H1 (cell line): ENCODE results near the gene PLVAP. TPM values are rescaled to one million over a fixed set of nuclear protein-coding genes. Genes with fewer than 3 reads are reported as not detected.

ENCODE experiments used
- CTCF ChIA-PET: fragments of 300-600 bp; sonication (Branson Sonifier 250); formaldehyde crosslinking; loops from one replicate; lab custom pipeline; 2021; ENCODE audit not compliant: partially characterized antibody; lab: Charles Lee
- POLR2A ChIA-PET: fragments of 300-600 bp; sonication (Branson Sonifier 250); formaldehyde crosslinking; loops from one replicate; lab custom pipeline; 2021; ENCODE audit warnings: inconsistent platforms; ENCODE audit not compliant: partially characterized antibody; lab: Charles Lee
- DNase-seq, 2 experiments: peaks; one replicate each; pipeline versions ENCODE4 v3.0.0 to v3.0.0-alpha.2; 2010 to 2022; ENCODE audit warnings: low spot score in 2 of 2, low read depth in 1 of 2, mixed read lengths in 1 of 2
- FAIRE-seq: peaks from 2 replicates; lab custom pipeline; 2011; peaks lifted over from hg19 to GRCh38; lab: Jason Lieb, UNC
- H2AFZ ChIP-seq: 2 replicates; pipeline ENCODE4 v1.8.1; 2012; ENCODE audit warnings: low read length, inconsistent platforms
- H2AK5ac ChIP-seq: 2 replicates; pipeline ENCODE4 v1.6.1; 2013; ENCODE audit warnings: low read depth, low read length
- H2BK120ac ChIP-seq: replicated peaks from 2 replicates; pipeline ENCODE3; 2013; ENCODE audit warnings: low read depth, low read length, inconsistent platforms
- H2BK12ac ChIP-seq: 2 replicates; pipeline ENCODE4 v1.6.1; 2013; ENCODE audit warnings: low read depth, low read length
- H2BK15ac ChIP-seq: 2 replicates; pipeline ENCODE4 v1.6.1; 2013; ENCODE audit warnings: low read length
- H2BK20ac ChIP-seq: 2 replicates; pipeline ENCODE4 v1.6.1; 2013; ENCODE audit warnings: low read length
- H2BK5ac ChIP-seq: 2 replicates; pipeline ENCODE4 v1.6.1; 2013; ENCODE audit warnings: low read depth, low read length
- H3K14ac ChIP-seq: 2 replicates; pipeline ENCODE4 v1.6.1; 2013; ENCODE audit warnings: inconsistent platforms; ENCODE audit not compliant: insufficient read length
- H3K18ac ChIP-seq: 2 replicates; pipeline ENCODE4 v1.6.1; 2013; ENCODE audit warnings: low read length; ENCODE audit errors: extremely low read depth
- H3K23ac ChIP-seq: 2 replicates; pipeline ENCODE4 v1.6.1; 2013; ENCODE audit warnings: inconsistent platforms; ENCODE audit not compliant: insufficient read length
- H3K23me2 ChIP-seq: 2 replicates; pipeline ENCODE4 v1.6.1; 2013; ENCODE audit warnings: low read depth, low read length
- H3K27ac ChIP-seq: 2 replicates; pipeline ENCODE4 v1.6.1; 2011; ENCODE audit warnings: low read depth, low read length, inconsistent platforms
- H3K27me3 ChIP-seq, 4 experiments: replicated peaks in 1 of 4; 1 replicate in 1 of 4; 2 replicates in 3 of 4; pipeline versions ENCODE4 v1.6.1 to v1.8.1; 2011 to 2013; ENCODE audit warnings: low read length in 3 of 4, mild to moderate bottlenecking in 3 of 4, inconsistent platforms in 2 of 4, mixed read lengths in 2 of 4, moderate library complexity in 1 of 4; ENCODE audit not compliant: control insufficient read depth in 3 of 4, insufficient read depth in 3 of 4; ENCODE audit errors: extremely low read depth in 1 of 4
- H3K36me3 ChIP-seq, 4 experiments: 2 replicates each; pipeline versions ENCODE4 v1.6.1 to v1.8.1; 2011 to 2013; ENCODE audit warnings: mild to moderate bottlenecking in 4 of 4, low read length in 3 of 4, moderate library complexity in 2 of 4, control low read depth in 1 of 4, inconsistent platforms in 1 of 4; ENCODE audit not compliant: insufficient read depth in 4 of 4, control insufficient read depth in 2 of 4
- H3K4ac ChIP-seq: replicated peaks from 2 replicates; pipeline ENCODE3; 2013; ENCODE audit warnings: low read length, low read depth, mixed read lengths, inconsistent platforms; ENCODE audit not compliant: insufficient read length
- H3K4me1 ChIP-seq, 4 experiments: replicated peaks in 1 of 4; 1 replicate in 1 of 4; 2 replicates in 3 of 4; pipeline versions ENCODE4 v1.6.1 to v1.8.1; 2011 to 2013; ENCODE audit warnings: low read length in 3 of 4, inconsistent platforms in 2 of 4, mixed read lengths in 1 of 4; ENCODE audit not compliant: insufficient read depth in 4 of 4, control insufficient read depth in 3 of 4
- H3K4me2 ChIP-seq, 2 experiments: 2 replicates each; pipeline versions ENCODE4 v1.6.1 to v1.8.1; 2011 to 2013; ENCODE audit warnings: low read depth in 2 of 2, low read length in 2 of 2, control low read depth in 1 of 2, inconsistent platforms in 1 of 2, mild to moderate bottlenecking in 1 of 2; ENCODE audit not compliant: insufficient read depth in 1 of 2
- H3K4me3 ChIP-seq, 4 experiments: fragments of 200-600, 300-600 bp in 1 of 4; sonication (generic), shearing (Covaris generic), sonication (Bioruptor Twin) in 1 of 4; 2 replicates each; pipeline versions ENCODE4 v1.5.1 to v1.8.1; 2011 to 2016; ENCODE audit warnings: low read length in 4 of 4, low read depth in 3 of 4, control low read depth in 2 of 4, inconsistent platforms in 2 of 4, mild to moderate bottlenecking in 2 of 4, mixed read lengths in 1 of 4, moderate library complexity in 1 of 4; ENCODE audit not compliant: insufficient read depth in 2 of 4; ENCODE audit errors: extremely low read depth in 1 of 4
- H3K56ac ChIP-seq: replicated peaks from 2 replicates; pipeline ENCODE3; 2013; ENCODE audit warnings: low read depth, mild to moderate bottlenecking, mixed read lengths, low read length, inconsistent platforms; ENCODE audit not compliant: insufficient read length
- H3K79me1 ChIP-seq: 2 replicates; pipeline ENCODE4 v1.6.1; 2013; ENCODE audit warnings: low read depth, low read length, control low read depth
- H3K79me2 ChIP-seq, 2 experiments: 2 replicates each; pipeline versions ENCODE4 v1.6.1 to v1.8.1; 2012 to 2013; ENCODE audit warnings: low read length in 2 of 2, mild to moderate bottlenecking in 2 of 2, inconsistent platforms in 1 of 2; ENCODE audit not compliant: insufficient read depth in 2 of 2, control insufficient read depth in 1 of 2
- H3K9ac ChIP-seq, 4 experiments: replicated peaks in 1 of 4; 1 replicate in 1 of 4; 2 replicates in 3 of 4; pipeline versions ENCODE4 v1.6.1 to v1.8.1; 2011 to 2013; ENCODE audit warnings: low read depth in 3 of 4, low read length in 3 of 4, control low read depth in 2 of 4, mild to moderate bottlenecking in 2 of 4, moderate library complexity in 2 of 4, inconsistent platforms in 1 of 4; ENCODE audit errors: extremely low read depth in 1 of 4
- H3K9me3 ChIP-seq, 2 experiments: 2 replicates each; pipeline versions ENCODE4 v1.6.1 to v1.8.1; 2012 to 2013; ENCODE audit warnings: mild to moderate bottlenecking in 2 of 2, moderate library complexity in 2 of 2, control low read depth in 1 of 2, inconsistent platforms in 1 of 2, low read depth in 1 of 2, low read length in 1 of 2, mixed read lengths in 1 of 2; ENCODE audit not compliant: insufficient read depth in 2 of 2
- H4K20me1 ChIP-seq, 2 experiments: replicated peaks in 1 of 2; 2 replicates each; pipeline versions ENCODE3 to v1.8.1; 2011 to 2013; ENCODE audit warnings: inconsistent platforms in 2 of 2, low read length in 2 of 2, mild to moderate bottlenecking in 1 of 2; ENCODE audit not compliant: insufficient read depth in 2 of 2, control insufficient read depth in 1 of 2
- H4K5ac ChIP-seq: 2 replicates; pipeline ENCODE4 v1.6.1; 2013; ENCODE audit warnings: low read length, low read depth, mixed read lengths, inconsistent platforms; ENCODE audit not compliant: insufficient read length
- H4K8ac ChIP-seq: 2 replicates; pipeline ENCODE4 v1.8.0; 2013; ENCODE audit warnings: mild to moderate bottlenecking, moderate library complexity, low read length, inconsistent platforms; ENCODE audit not compliant: insufficient read depth; ENCODE audit errors: extremely low read depth
- H4K91ac ChIP-seq: replicated peaks from 2 replicates; pipeline ENCODE3; 2013; ENCODE audit warnings: low read length, mixed read lengths, inconsistent platforms; ENCODE audit not compliant: insufficient read length
- CBX8 ChIP-seq: fragments of 300-800, 300-1000 bp; sonication (generic); IDR thresholded peaks from 2 replicates; pipeline ENCODE4 v1.7.1; 2016; ENCODE audit warnings: low read depth, low read length, borderline replicate concordance
- GABPA ChIP-seq: IDR thresholded peaks from 2 replicates; pipeline ENCODE4 v1.6.1; 2011; ENCODE audit warnings: mild to moderate bottlenecking, low read length, moderate library complexity, borderline replicate concordance; ENCODE audit not compliant: insufficient read depth
- JUND ChIP-seq: IDR thresholded peaks from 2 replicates; pipeline ENCODE4 v1.6.1; 2011; ENCODE audit warnings: mild to moderate bottlenecking, improper control_type of control experiment, low read length
- PHF8 ChIP-seq: fragments of 200-600 bp; sonication (generic); conservative IDR thresholded peaks from 2 replicates; pipeline ENCODE4 v1.7.1; 2012; ENCODE audit warnings: low read depth, mild to moderate bottlenecking, inconsistent platforms, low read length, moderate library complexity
- POU5F1 ChIP-seq: IDR thresholded peaks from 2 replicates; pipeline ENCODE4 v1.6.1; 2011; ENCODE audit warnings: low read depth, mild to moderate bottlenecking, low read length, moderate library complexity
- RAD21 ChIP-seq, 2 experiments: IDR thresholded peaks in 1 of 2; conservative IDR thresholded peaks in 1 of 2; 2 replicates each; pipeline ENCODE4 v1.6.1; 2011; ENCODE audit warnings: low read depth in 2 of 2, low read length in 2 of 2, improper control_type of control experiment in 1 of 2, inconsistent platforms in 1 of 2, mild to moderate bottlenecking in 1 of 2, moderate library complexity in 1 of 2
- RBBP5 ChIP-seq: IDR thresholded peaks from 2 replicates; pipeline ENCODE4 v1.7.1; 2012; ENCODE audit warnings: low read depth, mild to moderate bottlenecking, inconsistent platforms, low read length, moderate library complexity, borderline replicate concordance
- TBP ChIP-seq: IDR thresholded peaks from 2 replicates; pipeline ENCODE4 v1.6.1; 2011; ENCODE audit warnings: low read depth, low read length, improper control_type of control experiment
- WGBS, 2 experiments: shearing (Covaris generic) in 1 of 2; methylation state at CpG; one replicate each; pipeline versions ENCODE4 v1.1.6 to v1.1.7; 2013 to 2015; ENCODE audit warnings: low lambda C conversion rate in 2 of 2, mixed read lengths in 2 of 2, inconsistent platforms in 1 of 2, low coverage in 1 of 2, missing lambda C conversion rate in 1 of 2; ENCODE audit not compliant: insufficient replicate concordance in 2 of 2, insufficient coverage in 1 of 2, insufficient read length in 1 of 2; ENCODE audit errors: extremely low coverage in 1 of 2, missing lambda C conversion rate in 1 of 2; 5-methylcytosine and 5-hydroxymethylcytosine counted together
- polyA plus RNA-seq, 7 experiments: library from polyadenylated mRNA; depleted of rRNA in 3 of 7; stranded (reverse) in 5 of 7; unstranded in 2 of 7; fragments of >200 nt in 5 of 7; fragments of 200-250 nt in 2 of 7; gene quantifications; 1 replicate in 5 of 7; 2 replicates in 1 of 7; 4 replicates in 1 of 7; pipeline versions ENCODE4 v1.2.1 to v1.2.3, GENCODE V29; 2011 to 2013; ENCODE audit warnings: missing spikeins in 2 of 7, mixed read lengths in 2 of 7
- total RNA-seq: library from RNA; stranded (reverse); fragmentation: NEBNext Ultra II Directional; extraction: Animal tissue kit (Norgen Biotek cat#: 25700); gene quantifications from 2 replicates; pipeline ENCODE4 v1.2.1, GENCODE V29; 2021
- TF ChIP-seq, protein P1 (sequence below): IDR thresholded peaks from 2 replicates; pipeline ENCODE4 v1.6.1; 2011; ENCODE audit warnings: low read length, improper control_type of control experiment

The PLVAP gene
- total and polyA plus RNA-seq, 2 of the 8 experiments (the other 6 are each of a cell fraction or from before 2014, with no cell fraction given), result 0.32 TPM; not detected in 1

DNA sequence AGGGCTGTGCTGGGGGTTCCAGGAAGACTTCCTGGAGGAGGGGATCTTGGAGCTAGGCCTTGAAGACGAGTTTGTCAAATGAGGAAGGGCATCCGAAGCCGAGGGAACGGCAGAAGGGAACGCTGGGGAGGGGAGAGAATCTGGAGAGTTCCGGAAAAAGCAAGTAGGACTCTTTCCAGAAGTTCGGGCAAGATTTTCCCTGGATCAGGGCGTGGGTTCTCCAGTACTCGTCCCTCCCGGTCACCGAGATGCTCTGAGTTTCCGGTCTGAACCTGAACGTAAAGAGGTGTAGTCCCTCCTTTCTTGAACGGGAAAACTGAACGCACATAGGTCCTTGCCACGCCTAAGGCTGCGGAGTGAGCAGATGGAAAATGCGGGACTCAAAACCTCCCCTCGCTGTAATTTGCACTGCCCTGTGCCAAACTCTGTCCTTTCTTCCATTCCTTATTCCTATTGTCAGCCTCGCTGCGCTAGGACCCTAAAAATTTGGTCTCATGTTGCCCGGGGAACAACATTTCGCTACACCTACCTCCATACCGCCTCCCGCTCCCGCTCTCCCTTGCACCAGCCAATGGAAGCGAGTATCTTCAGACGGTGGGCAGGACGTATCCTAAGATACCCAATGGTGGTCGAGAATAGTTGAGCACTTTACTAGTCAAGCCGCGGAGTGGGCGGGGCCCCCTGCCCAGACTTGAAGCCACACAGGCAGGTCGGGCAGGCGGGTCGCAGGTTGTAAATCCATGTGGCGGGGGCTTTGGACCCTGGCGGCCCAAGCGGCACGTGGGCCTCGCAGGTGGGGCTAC lies 40.1 kb downstream of the PLVAP start, which contains the start of gene GTPBP3:
Gene GTPBP3, plus strand, starts transcription at position 682 of the 803 bp plus-strand sequence. Its CDS starts 59 bp downstream, at position 741.
- H3K23me2 ChIP-seq, result peaks cover 23% of the 10 kb centered on the region
- H2BK120ac ChIP-seq, result peak within 1 kb of the TSS; percentile 69
- H2AFZ ChIP-seq, result peak within 1 kb of the TSS; percentile 52
- H2BK15ac ChIP-seq, result peak within 1 kb of the TSS; percentile 100; the same call in 1 of the 2 replicates
- H2AK5ac ChIP-seq, result peak within 1 kb of the TSS; percentile 76; the same call in 1 of the 2 replicates
- H2BK20ac ChIP-seq, result no peak within 1 kb of the TSS; the same call in 1 of the 2 replicates
- H3K4me1 ChIP-seq, result peaks cover 0 to 36% (median 28%) of the 10 kb centered on the region in 4 experiments; a peak in 5 of 7 replicates
- H3K36me3 ChIP-seq, result peaks cover 0 to 3% (median 0%) of the 10 kb centered on the region in 4 experiments; a peak in 1 of 8 replicates
- H3K4me2 ChIP-seq, result peak within 1 kb of the TSS; percentile 84 to 92
- no peaks in the 10 kb centered on the region for H3K9me3 ChIP-seq
- H4K5ac ChIP-seq, result peak within 1 kb of the TSS; percentile 68
- H2BK5ac ChIP-seq, result peak within 1 kb of the TSS; percentile 98
- H3K14ac ChIP-seq, result no peak within 1 kb of the TSS
- CTCF ChIA-PET, result interaction anchor here (0.6 to 1.6 kb wide), 3 partner anchors 12 to 53 kb away, joined by 3 to 9 read pairs (median 3); no protein-coding TSS in a partner anchor
- no peaks in the 10 kb centered on the region for H3K79me2 ChIP-seq
- peak within 1 kb of the TSS; percentile 82 for H3K4ac ChIP-seq
- FAIRE-seq (peak; percentile 98), DNase-seq (peak; percentile 94 to 96)
- peak within 1 kb of the TSS; percentile 96 for H2BK12ac ChIP-seq
- WGBS, 2 experiments, result 1% methylated on average over 41 of the region's 41 CpGs; no CpG with 5 or more reads in 1 of the 2 experiments
- peaks cover 0 to 7% of the 10 kb centered on the region in 2 experiments for H4K20me1 ChIP-seq
- H3K23ac ChIP-seq, result no peak within 1 kb of the TSS
- peak within 1 kb of the TSS; percentile 79 to 98 (median 86) for H3K9ac ChIP-seq
- peak within 1 kb of the TSS; percentile 74 to 99 (median 96) for H3K4me3 ChIP-seq
- POLR2A ChIA-PET, result interaction anchor here (0.6 to 17.1 kb wide), 8 partner anchors 11 to 47 kb away, joined by 3 to 329 read pairs (median 5); partner anchors contain the start of genes ABHD8, DDA1 and MRPL34
- H3K27ac ChIP-seq, result peak within 1 kb of the TSS; percentile 83
- peak within 1 kb of the TSS; percentile 98 for H4K91ac ChIP-seq
- peaks cover 3% of the 10 kb centered on the region for H3K79me1 ChIP-seq
- H3K27me3 ChIP-seq, result no peaks in the 10 kb centered on the region
- peak within 1 kb of the TSS; percentile 97 for H3K18ac ChIP-seq
- H4K8ac ChIP-seq, result peak within 1 kb of the TSS; percentile 94
- peak within 1 kb of the TSS; percentile 91 for H3K56ac ChIP-seq
- TF ChIP-seq POU5F1 (no peak), PHF8 (0 out of 2 replicates have a peak, but pooled peaks have one; percentile 38), TBP (peak; percentile 67), RAD21 (IDR thresholded peaks at IDR 0.05 in 1 of 2, conservative IDR thresholded peaks at IDR 0.05 in 1 of 2; ENCODE audit: low read depth in 2 of 2, low read length in 2 of 2) (no peak), RBBP5 (peak; percentile 53; the same call in 1 of the 2 replicates), CBX8 (no peak), GABPA (peak; percentile 86), JUND (no peak)
- TF ChIP-seq, protein P1, sequence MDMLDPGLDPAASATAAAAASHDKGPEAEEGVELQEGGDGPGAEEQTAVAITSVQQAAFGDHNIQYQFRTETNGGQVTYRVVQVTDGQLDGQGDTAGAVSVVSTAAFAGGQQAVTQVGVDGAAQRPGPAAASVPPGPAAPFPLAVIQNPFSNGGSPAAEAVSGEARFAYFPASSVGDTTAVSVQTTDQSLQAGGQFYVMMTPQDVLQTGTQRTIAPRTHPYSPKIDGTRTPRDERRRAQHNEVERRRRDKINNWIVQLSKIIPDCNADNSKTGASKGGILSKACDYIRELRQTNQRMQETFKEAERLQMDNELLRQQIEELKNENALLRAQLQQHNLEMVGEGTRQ, result no peak
